Smooth muscle cell (in vitro differentiated cells): Measurements from ENCODE around the gene SFR1. TPM values are rescaled to one million over a fixed set of nuclear protein-coding genes. Genes with fewer than 3 reads are reported as not detected.
A peak's percentile ranks its signal among the peaks of the same experiment; 100 is the strongest.

ENCODE experiments used
- DNase-seq: peaks from one replicate; lab custom pipeline; 2025; ENCODE audit not compliant: unreplicated experiment; lab: John Stamatoyannopoulos, UW
- H2AFZ ChIP-seq: fragments of 200-600 bp; sonication (generic); 2 replicates; pipeline ENCODE4 v1.6.0; 2016; ENCODE audit warnings: antibody characterized with exemption, low read depth, mild to moderate bottlenecking
- H3F3A ChIP-seq: fragments of 200-600 bp; sonication (generic); 2 replicates; pipeline ENCODE4 v1.6.0; 2017; ENCODE audit warnings: antibody characterized with exemption, low read depth
- H3K27ac ChIP-seq: fragments of 200-600 bp; sonication (generic); 2 replicates; pipeline ENCODE4 v1.5.1; 2016; ENCODE audit warnings: low read depth, mild to moderate bottlenecking
- H3K27me3 ChIP-seq: fragments of 200-600 bp; sonication (generic); 2 replicates; pipeline ENCODE4 v1.6.1; 2016; ENCODE audit warnings: low read depth, mild to moderate bottlenecking
- H3K36me3 ChIP-seq: fragments of 200-600 bp; sonication (generic); 2 replicates; pipeline ENCODE4 v1.5.1; 2016; ENCODE audit warnings: low read depth
- H3K4me1 ChIP-seq: fragments of 200-600 bp; sonication (generic); 2 replicates; pipeline ENCODE4 v1.5.1; 2016; ENCODE audit warnings: low read depth
- H3K4me2 ChIP-seq: fragments of 200-600 bp; sonication (generic); 2 replicates; pipeline ENCODE4 v1.6.0; 2016; ENCODE audit warnings: mild to moderate bottlenecking
- H3K4me3 ChIP-seq: fragments of 200-600 bp; sonication (generic); 2 replicates; pipeline ENCODE4 v1.5.1; 2016; ENCODE audit warnings: mild to moderate bottlenecking
- H3K79me2 ChIP-seq: fragments of 200-600 bp; sonication (generic); 2 replicates; pipeline ENCODE4 v1.6.0; 2016; ENCODE audit warnings: low read depth, mild to moderate bottlenecking
- H3K9ac ChIP-seq: fragments of 200-600 bp; sonication (generic); 2 replicates; pipeline ENCODE4 v1.6.0; 2016; ENCODE audit warnings: low read depth
- H3K9me3 ChIP-seq: fragments of 200-600 bp; sonication (generic); replicated peaks from 2 replicates; pipeline ENCODE4 v1.5.1; 2016; ENCODE audit warnings: low read depth
- H4K20me1 ChIP-seq: fragments of 200-600 bp; sonication (generic); 2 replicates; pipeline ENCODE4 v1.6.0; 2016; ENCODE audit warnings: low read depth
- WGBS: methylation state at CpG from one replicate; pipeline ENCODE4 v1.1.7; 2016; ENCODE audit warnings: low lambda C conversion rate; 5-methylcytosine and 5-hydroxymethylcytosine counted together
- polyA plus RNA-seq: library from polyadenylated mRNA; unstranded; fragments of >200 nt; fragmentation: Nextera tagmentation; extraction: Ambion mirVana; gene quantifications from 2 replicates; pipeline ENCODE4 v1.2.1, GENCODE V29; 2016
- total RNA-seq: library from RNA; depleted of rRNA; stranded (reverse); fragments of >200 nt; gene quantifications from 2 replicates; pipeline ENCODE4 v1.2.3, GENCODE V29; 2014
- TF ChIP-seq, protein P1 (sequence below): fragments of 200-600 bp; sonication (generic); IDR thresholded peaks from 2 replicates; pipeline ENCODE4 v1.5.1; 2017; ENCODE audit warnings: borderline replicate concordance, mild to moderate bottlenecking, antibody characterized with exemption; ENCODE audit not compliant: insufficient read depth, poor library complexity, severe bottlenecking

SFR1 gene
- total and polyA plus RNA-seq, 2 experiments from 2014 or later, result 5.3 TPM

DNA sequence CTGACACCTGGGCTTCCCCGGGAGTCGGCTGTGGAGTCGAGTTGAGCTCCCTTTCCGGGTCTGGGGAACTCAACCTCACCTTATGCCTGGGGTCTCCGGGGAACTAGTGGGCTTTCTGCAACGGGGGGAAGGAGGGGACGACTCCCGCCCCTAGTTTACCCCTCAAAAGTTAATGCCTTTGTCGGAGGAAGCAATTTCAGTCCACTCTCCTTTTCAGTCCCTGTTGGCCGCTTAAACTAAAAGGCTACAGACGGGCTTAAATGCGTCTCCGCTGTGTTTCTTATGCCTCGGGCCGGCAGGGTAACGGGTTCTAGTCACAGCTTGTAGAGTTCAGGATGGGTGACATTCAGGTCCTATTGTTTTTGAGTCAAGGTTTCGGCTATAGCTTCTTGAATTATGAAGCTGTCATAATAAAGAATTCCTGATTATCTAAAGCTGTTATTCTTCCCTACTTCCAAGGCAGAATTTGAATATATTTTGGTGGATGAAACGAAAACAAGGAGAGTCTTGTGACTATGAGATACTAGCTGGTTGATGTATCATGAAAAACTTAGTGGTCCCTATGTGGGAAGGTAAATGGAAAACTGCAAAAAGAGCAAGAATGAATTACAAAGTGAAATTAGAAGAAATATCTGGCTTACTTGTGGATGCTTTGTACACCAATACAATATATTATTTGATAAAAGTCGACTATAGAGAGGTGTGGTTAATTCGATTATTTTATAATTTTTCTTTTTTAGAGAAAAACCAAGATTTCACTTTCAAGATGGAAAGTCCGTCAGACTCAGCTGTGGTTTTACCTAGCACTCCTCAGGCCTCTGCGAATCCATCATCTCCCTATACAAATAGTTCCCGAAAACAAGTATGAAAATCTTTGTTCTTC lies 495 bp downstream of the SFR1 start:
- 21% methylated on average over 23 of the region's 23 CpGs for WGBS
- peak overlapping the region; percentile 76 for H2AFZ ChIP-seq
- peak overlapping the region; percentile 77 for H3K4me3 ChIP-seq
- peaks cover 29% of the 10 kb centered on the region for H3K4me1 ChIP-seq
- peak overlapping the region; percentile 89 for H3K4me2 ChIP-seq
- peaks cover 10% of the 10 kb centered on the region for H3F3A ChIP-seq
- TF ChIP-seq, protein P1, sequence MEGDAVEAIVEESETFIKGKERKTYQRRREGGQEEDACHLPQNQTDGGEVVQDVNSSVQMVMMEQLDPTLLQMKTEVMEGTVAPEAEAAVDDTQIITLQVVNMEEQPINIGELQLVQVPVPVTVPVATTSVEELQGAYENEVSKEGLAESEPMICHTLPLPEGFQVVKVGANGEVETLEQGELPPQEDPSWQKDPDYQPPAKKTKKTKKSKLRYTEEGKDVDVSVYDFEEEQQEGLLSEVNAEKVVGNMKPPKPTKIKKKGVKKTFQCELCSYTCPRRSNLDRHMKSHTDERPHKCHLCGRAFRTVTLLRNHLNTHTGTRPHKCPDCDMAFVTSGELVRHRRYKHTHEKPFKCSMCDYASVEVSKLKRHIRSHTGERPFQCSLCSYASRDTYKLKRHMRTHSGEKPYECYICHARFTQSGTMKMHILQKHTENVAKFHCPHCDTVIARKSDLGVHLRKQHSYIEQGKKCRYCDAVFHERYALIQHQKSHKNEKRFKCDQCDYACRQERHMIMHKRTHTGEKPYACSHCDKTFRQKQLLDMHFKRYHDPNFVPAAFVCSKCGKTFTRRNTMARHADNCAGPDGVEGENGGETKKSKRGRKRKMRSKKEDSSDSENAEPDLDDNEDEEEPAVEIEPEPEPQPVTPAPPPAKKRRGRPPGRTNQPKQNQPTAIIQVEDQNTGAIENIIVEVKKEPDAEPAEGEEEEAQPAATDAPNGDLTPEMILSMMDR, result no peak
- H3K9ac ChIP-seq, result peak overlapping the region; percentile 69
- peak overlapping the region; percentile 100 for H3K27ac ChIP-seq
- H4K20me1 ChIP-seq, result no peaks in the 10 kb centered on the region
- no peaks in the 10 kb centered on the region for H3K9me3 ChIP-seq
- H3K27me3 ChIP-seq, result no peaks in the 10 kb centered on the region
- no peaks in the 10 kb centered on the region for H3K36me3 ChIP-seq
- H3K79me2 ChIP-seq, result no peaks in the 10 kb centered on the region
- no peak for DNase-seq

DNA sequence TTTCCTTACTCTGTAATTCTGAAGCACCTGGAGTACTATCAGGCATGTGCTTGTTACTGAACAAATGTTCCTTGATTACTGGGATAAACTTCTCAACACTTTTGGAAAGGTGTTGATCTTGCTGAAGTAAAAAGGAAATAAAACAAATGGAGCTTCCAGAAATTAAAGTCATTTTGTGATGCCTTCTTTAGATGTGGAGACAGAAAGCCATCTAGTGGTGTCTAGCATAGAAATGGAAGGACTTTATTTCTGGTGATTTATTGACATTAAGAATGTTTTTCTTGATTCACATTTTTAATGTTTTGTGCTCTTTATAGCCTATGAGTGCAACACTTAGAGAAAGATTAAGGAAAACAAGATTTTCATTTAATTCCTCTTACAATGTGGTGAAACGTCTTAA lies 1.4 kb downstream of the SFR1 start:
- Histone ChIP-seq H3K27ac (no peak overlapping the region), H3K79me2 (no peaks in the 10 kb centered on the region), H3K36me3 (no peaks in the 10 kb centered on the region), H4K20me1 (no peaks in the 10 kb centered on the region), H3K9me3 (no peaks in the 10 kb centered on the region), H3K9ac (no peak overlapping the region), H3K27me3 (no peaks in the 10 kb centered on the region), H3K4me2 (peak overlapping the region; percentile 89), H3F3A (peaks cover 10% of the 10 kb centered on the region), H2AFZ (no peak overlapping the region), H3K4me3 (no peak overlapping the region), H3K4me1 (peaks cover 29% of the 10 kb centered on the region)
- TF ChIP-seq, protein P1, result peak; percentile 15
- WGBS, result 91% methylated on average over 1 of the region's 1 CpG
- no peak for DNase-seq

DNA sequence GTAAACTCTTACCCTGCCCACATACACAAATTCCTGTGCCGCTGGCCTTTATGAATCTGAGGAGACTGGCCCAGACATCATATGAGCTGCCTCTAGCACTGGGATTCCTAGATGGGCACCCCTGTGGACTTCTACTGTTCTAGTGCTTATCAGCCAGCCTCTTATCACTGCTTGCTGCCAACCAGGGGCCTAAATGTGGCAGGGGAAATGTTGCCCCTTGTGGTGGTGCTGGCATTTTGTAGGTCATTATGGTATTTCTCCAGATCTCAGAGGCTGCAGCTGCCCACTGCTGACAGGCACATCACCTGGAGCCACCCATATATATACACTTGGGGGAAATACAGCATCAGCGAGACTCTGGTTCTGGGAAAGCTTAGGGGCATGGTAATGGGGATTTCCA lies 5.4 kb downstream of the SFR1 start:
- Histone ChIP-seq H4K20me1 (no peaks in the 10 kb centered on the region), H3K27ac (no peak overlapping the region), H3K9me3 (no peaks in the 10 kb centered on the region), H3K9ac (no peak overlapping the region), H2AFZ (no peak overlapping the region), H3K4me1 (peaks cover 15% of the 10 kb centered on the region), H3K36me3 (no peaks in the 10 kb centered on the region), H3K79me2 (no peaks in the 10 kb centered on the region), H3K4me2 (no peak overlapping the region), H3F3A (no peaks in the 10 kb centered on the region), H3K27me3 (no peaks in the 10 kb centered on the region), H3K4me3 (no peak overlapping the region)
- TF ChIP-seq, protein P1, result peak; percentile 10
- 84% methylated on average over 2 of the region's 2 CpGs for WGBS
- no peak for DNase-seq
